ENCODE results near the gene UBASH3B.

GRCh38 chr11:122666743-122667142 is 11.2 kb downstream of the UBASH3B start:
- no peak for TF ChIP-seq EZH2 (IDR thresholded peaks at IDR 0.05; ENCODE audit: low read length, missing control alignments)
- TF ChIP-seq, protein P1, sequence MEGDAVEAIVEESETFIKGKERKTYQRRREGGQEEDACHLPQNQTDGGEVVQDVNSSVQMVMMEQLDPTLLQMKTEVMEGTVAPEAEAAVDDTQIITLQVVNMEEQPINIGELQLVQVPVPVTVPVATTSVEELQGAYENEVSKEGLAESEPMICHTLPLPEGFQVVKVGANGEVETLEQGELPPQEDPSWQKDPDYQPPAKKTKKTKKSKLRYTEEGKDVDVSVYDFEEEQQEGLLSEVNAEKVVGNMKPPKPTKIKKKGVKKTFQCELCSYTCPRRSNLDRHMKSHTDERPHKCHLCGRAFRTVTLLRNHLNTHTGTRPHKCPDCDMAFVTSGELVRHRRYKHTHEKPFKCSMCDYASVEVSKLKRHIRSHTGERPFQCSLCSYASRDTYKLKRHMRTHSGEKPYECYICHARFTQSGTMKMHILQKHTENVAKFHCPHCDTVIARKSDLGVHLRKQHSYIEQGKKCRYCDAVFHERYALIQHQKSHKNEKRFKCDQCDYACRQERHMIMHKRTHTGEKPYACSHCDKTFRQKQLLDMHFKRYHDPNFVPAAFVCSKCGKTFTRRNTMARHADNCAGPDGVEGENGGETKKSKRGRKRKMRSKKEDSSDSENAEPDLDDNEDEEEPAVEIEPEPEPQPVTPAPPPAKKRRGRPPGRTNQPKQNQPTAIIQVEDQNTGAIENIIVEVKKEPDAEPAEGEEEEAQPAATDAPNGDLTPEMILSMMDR (conservative IDR thresholded peaks at IDR 0.05 in 1 of 2, IDR thresholded peaks at IDR 0.05 in 1 of 2; ENCODE audit: low read depth in 1 of 2, low read length in 2 of 2): no peak

Data from fibroblast of lung (primary cell).